Gastroesophageal sphincter (tissue), 4 donors: ENCODE data around the gene TMEM185B. TPM values are rescaled to one million over a fixed set of nuclear protein-coding genes. Genes with fewer than 3 reads are reported as not detected.

Source experiments
- ATAC-seq: fragments of 150-250 bp; one replicate; pipeline ENCODE4 v1.9.1; 2016; ENCODE audit warnings: mild to moderate bottlenecking, moderate library complexity
- H3K27ac ChIP-seq, 4 donors: fragments of 200-600 bp; sonication (generic) in 3 of 4; 1 replicate in 3 of 4; 2 replicates in 1 of 4; pipeline ENCODE4 v1.5.1; 2016 to 2019
- H3K27me3 ChIP-seq: fragments of 200-600 bp; sonication (generic); one replicate; pipeline ENCODE4 v1.5.1; 2019
- H3K36me3 ChIP-seq, 2 donors: fragments of 200-600 bp; sonication (generic); one replicate each; pipeline ENCODE4 v1.5.1; 2019; ENCODE audit warnings: control low read depth in 1 of 2
- H3K4me1 ChIP-seq, 3 donors: fragments of 200-600 bp; sonication (generic); 1 replicate in 2 of 3; 2 replicates in 1 of 3; pipeline ENCODE4 v1.5.1; 2016 to 2019; ENCODE audit warnings: control low read depth in 2 of 3
- H3K4me3 ChIP-seq, 2 donors: fragments of 200-600 bp; sonication (generic); one replicate each; pipeline ENCODE4 v1.5.1; 2019; ENCODE audit warnings: mild to moderate bottlenecking in 1 of 2, moderate library complexity in 1 of 2
- H3K9me3 ChIP-seq, 3 donors: fragments of 200-600 bp; sonication (generic); one replicate each; pipeline ENCODE4 v1.5.1; 2017 to 2019; ENCODE audit warnings: control low read depth in 2 of 3
- CTCF ChIP-seq, 4 experiments: fragments of 200-600 bp in 2 of 4; fragments of 450-650 bp in 2 of 4; sonication (generic) in 1 of 4; IDR thresholded peaks; one replicate each; pipeline ENCODE4 v1.5.1; 2017 to 2019; ENCODE audit warnings: antibody characterized with exemption in 4 of 4, mild to moderate bottlenecking in 2 of 4, moderate library complexity in 2 of 4
- EP300 ChIP-seq: sonication (generic); formaldehyde crosslinking; IDR thresholded peaks from one replicate; pipeline ENCODE4 v1.6.1; 2017; ENCODE audit warnings: antibody characterized with exemption, mild to moderate bottlenecking
- POLR2A ChIP-seq, 2 donors: fragments of 450-650 bp; IDR thresholded peaks; one replicate each; pipeline ENCODE4 v1.6.1; 2017; ENCODE audit warnings: antibody characterized with exemption in 2 of 2, mild to moderate bottlenecking in 2 of 2, moderate library complexity in 1 of 2
- POLR2AphosphoS5 ChIP-seq: sonication (generic); formaldehyde crosslinking; IDR thresholded peaks from one replicate; pipeline ENCODE4 v1.6.1; 2017; ENCODE audit warnings: antibody characterized with exemption
- WGBS, 2 donors: methylation state at CpG; one replicate each; pipeline ENCODE4 v1.1.5; 2018; ENCODE audit warnings: low coverage in 1 of 2; 5-methylcytosine and 5-hydroxymethylcytosine counted together
- small RNA-seq, 4 donors: library from RNA; depleted of rRNA; stranded (forward); fragments of <200 nt; gene quantifications; one replicate each; pipeline ENCODE3, GENCODE V24; 2016
- total RNA-seq, 4 donors: library from RNA; depleted of rRNA; stranded (reverse); fragments of >200 nt; gene quantifications; one replicate each; pipeline ENCODE4 v1.1.0, GENCODE V29; 2016

The TMEM185B gene
- total RNA-seq, 4 donors from 2014 or later = 22.8 to 28.9 (median 25.3) TPM

- WGBS, 2 donors = 80 to 85% methylated on average over 1 to 2 of the region's 7 CpGs
- H3K27me3 ChIP-seq = no peaks in the 10 kb centered on the region
- TF ChIP-seq CTCF (IDR thresholded peaks at IDR 0.05) = no peak
- no peak for TF ChIP-seq POLR2AphosphoS5
- no peaks in the 10 kb centered on the region for H3K9me3 ChIP-seq
- no peak overlapping the region for H3K4me3 ChIP-seq
- H3K36me3 ChIP-seq = peaks cover 0 to 24% of the 10 kb centered on the region in 2 donors
- no peak overlapping the region for H3K27ac ChIP-seq
- no peak for ATAC-seq
- peaks cover 0 to 10% (median 0%) of the 10 kb centered on the region in 3 donors for H3K4me1 ChIP-seq
These were observed 45.2 kb downstream of the TMEM185B start for GRCh38 chr2:120177973-120178372.

GRCh38 chr2:120177001-120177621, 46.1 kb downstream of the TMEM185B start:
- Histone ChIP-seq H3K27ac (no peak overlapping the region), H3K36me3 (peaks cover 0 to 24% of the 10 kb centered on the region in 2 donors), H3K4me3 (peak overlapping the region in 1 of 2 donors; percentile 20), H3K27me3 (no peaks in the 10 kb centered on the region), H3K9me3 (no peaks in the 10 kb centered on the region), H3K4me1 (peaks cover 0 to 10% (median 0%) of the 10 kb centered on the region in 3 donors)
- TF ChIP-seq CTCF (IDR thresholded peaks at IDR 0.05) = no peak
- TF ChIP-seq EP300 = no peak
- no peak for TF ChIP-seq POLR2A (IDR thresholded peaks at IDR 0.05)
- TF ChIP-seq POLR2AphosphoS5 = no peak
- peak; percentile 40 for ATAC-seq
- 67 to 77% methylated on average over 6 to 14 of the region's 15 CpGs for WGBS, 2 donors

- 67% methylated on average over 3 of the region's 3 CpGs; no CpG with 5 or more reads in 1 of the 2 donors for WGBS, 2 donors
- no peak overlapping the region for H3K27ac ChIP-seq
- ATAC-seq = no peak
- TF ChIP-seq POLR2AphosphoS5 = no peak
- no peak for TF ChIP-seq POLR2A (IDR thresholded peaks at IDR 0.05)
- no peak for TF ChIP-seq CTCF (IDR thresholded peaks at IDR 0.05)
- TF ChIP-seq EP300 = no peak
- H3K27me3 ChIP-seq = no peaks in the 10 kb centered on the region
- peaks cover 0 to 10% (median 0%) of the 10 kb centered on the region in 3 donors for H3K4me1 ChIP-seq
- no peaks in the 10 kb centered on the region for H3K9me3 ChIP-seq
- no peak overlapping the region for H3K4me3 ChIP-seq
- peaks cover 0 to 24% of the 10 kb centered on the region in 2 donors for H3K36me3 ChIP-seq
These were observed 46.7 kb downstream of the TMEM185B start for GRCh38 chr2:120176526-120176925.

- Histone ChIP-seq H3K27me3 (no peaks in the 10 kb centered on the region), H3K4me1 (peaks cover 0 to 10% (median 0%) of the 10 kb centered on the region in 3 donors), H3K4me3 (no peak overlapping the region), H3K9me3 (no peaks in the 10 kb centered on the region), H3K36me3 (peaks cover 0 to 28% of the 10 kb centered on the region in 2 donors), H3K27ac (peak overlapping the region in 2 of 4 donors; percentile 28 to 53)
- TF ChIP-seq POLR2A (IDR thresholded peaks at IDR 0.05) = no peak
- TF ChIP-seq CTCF (IDR thresholded peaks at IDR 0.05) = peak; percentile 74 to 81 (median 77)
- TF ChIP-seq POLR2AphosphoS5 = no peak
- peak; percentile 49 for ATAC-seq
- WGBS, 2 donors = 8 to 13% methylated on average over 6 of the region's 6 CpGs
These were observed 48.1 kb downstream of the TMEM185B start for GRCh38 chr2:120174963-120175581.

Small RNAs within 50 kb of the gene (small RNA-seq; reads per million reads assigned to genes)
- gene MTND4LP14 (0 reads per million in 4 donors), gene RF00019 (0 reads per million in 4 donors)

Other genes with a start within 250 kb of the TMEM185B start
- gene EPB41L5, start 210.3 kb downstream of the TMEM185B start, total RNA-seq = 10 to 100 TPM; 13.7 to 49.7 (median 21.1) TPM
- 10 to 100 TPM; 35.5 to 56.6 (median 53.4) TPM for gene RALB, start 29.5 kb upstream of the TMEM185B start, total RNA-seq
- gene INHBB, start 122.7 kb upstream of the TMEM185B start, total RNA-seq = 1 to 10 TPM in 3 of 4 donors, under 1 TPM in 1; 0.31 to 8.4 (median 3.4) TPM